NCI-H460 (cell line): ENCODE results near the gene PRSS8. TPM values are rescaled to one million over a fixed set of nuclear protein-coding genes. Genes with fewer than 3 reads are reported as not detected.

Experiments
- DNase-seq: peaks from one replicate; pipeline ENCODE4 v3.0.0-alpha.2; 2016; ENCODE audit warnings: low read depth; ENCODE audit errors: extremely low read depth
- small RNA-seq, 2 experiments: library from RNA; depleted of rRNA; stranded (forward); fragments of <200 nt; gene quantifications; one replicate each; pipeline ENCODE3, GENCODE V24; 2014
- total RNA-seq: library from RNA; depleted of rRNA; stranded (reverse); fragments of >200 nt; shearing (Covaris generic); gene quantifications from 2 replicates; pipeline ENCODE4 v1.2.3, GENCODE V29; 2014; rRNA removed

PRSS8 gene
- total RNA-seq, 1 experiment from 2014 or later = not detected

GRCh38 chr16:31085411-31085810 is 50.1 kb downstream of the PRSS8 start:
- no peak for DNase-seq

- DNase-seq = no peak
Measured at GRCh38 chr16:31084584-31085302, 50.8 kb downstream of the PRSS8 start.

- no peak for DNase-seq
Measured at GRCh38 chr16:31083981-31084380, 51.5 kb downstream of the PRSS8 start.

- DNase-seq = no peak
Measured at GRCh38 chr16:31083556-31083955, 52.0 kb downstream of the PRSS8 start.

GRCh38 chr16:31083081-31083480 is 52.4 kb downstream of the PRSS8 start:
- no peak for DNase-seq

GRCh38 chr16:31082368-31083045 is 53.0 kb downstream of the PRSS8 start:
- no peak for DNase-seq

Small RNAs within 50 kb of the gene (small RNA-seq; reads per million reads assigned to genes)
- gene AC009088.4 (0 reads per million in 2 experiments), gene NDUFA3P6 (0 reads per million in 2 experiments)

Other genes with a start within 250 kb of the PRSS8 start
- 34.1 and 45.1 TPM in 2 replicates for gene BCL7C, start 241.7 kb downstream of the PRSS8 start, total RNA-seq
- gene CTF1, start 239.1 kb downstream of the PRSS8 start, total RNA-seq = 0.59 and 0.92 TPM in 2 replicates
- gene FBXL19, start 212.2 kb downstream of the PRSS8 start, total RNA-seq = 12.3 and 14.2 TPM in 2 replicates
- gene ORAI3, start 186.7 kb downstream of the PRSS8 start, total RNA-seq = 20.1 and 21.9 TPM in 2 replicates
- gene SETD1A, start 178.0 kb downstream of the PRSS8 start, total RNA-seq = 5.0 and 6.8 TPM in 2 replicates
- gene HSD3B7, start 150.5 kb downstream of the PRSS8 start, total RNA-seq = 16.0 and 17.0 TPM in 2 replicates
- 0.10 and 0.46 TPM in 2 replicates for gene STX1B, start 125.1 kb downstream of the PRSS8 start, total RNA-seq
- 19.1 and 25.1 TPM in 2 replicates for gene STX4, start 102.2 kb downstream of the PRSS8 start, total RNA-seq
- gene ZNF668, start 61.5 kb downstream of the PRSS8 start, total RNA-seq = 8.5 and 10.6 TPM in 2 replicates
- 12.6 and 13.8 TPM in 2 replicates for gene ZNF646, start 61.3 kb downstream of the PRSS8 start, total RNA-seq
- 1.3 TPM in 2 replicates for gene PRSS53, start 46.8 kb downstream of the PRSS8 start, total RNA-seq
- gene VKORC1, start 40.9 kb downstream of the PRSS8 start, total RNA-seq = 138 and 148 TPM in 2 replicates
- gene BCKDK, start 27.3 kb downstream of the PRSS8 start, total RNA-seq = 24.0 and 26.9 TPM in 2 replicates
- 33.2 and 45.2 TPM in 2 replicates for gene KAT8, start 18.1 kb downstream of the PRSS8 start, total RNA-seq
- gene PRSS36, start 14.3 kb upstream of the PRSS8 start, total RNA-seq = not detected in 2 replicates
- 27.3 and 49.7 TPM in 2 replicates for gene FUS, start 44.4 kb upstream of the PRSS8 start, total RNA-seq
- not detected in 2 replicates for gene PYCARD, start 67.0 kb upstream of the PRSS8 start, total RNA-seq
- gene TRIM72, start 78.4 kb upstream of the PRSS8 start, total RNA-seq = under 0.01 TPM in 1 of 2 replicates, not detected in the other
- not detected in 2 replicates for gene PYDC1, start 81.4 kb upstream of the PRSS8 start, total RNA-seq
- gene ITGAM, start 124.2 kb upstream of the PRSS8 start, total RNA-seq = not detected in 2 replicates
- not detected in 2 replicates for gene ITGAX, start 219.4 kb upstream of the PRSS8 start, total RNA-seq